ENCODE data around the gene BEND3.
A peak's percentile ranks its signal among the peaks of the same experiment; 100 is the strongest.

The BEND3 gene

DNA sequence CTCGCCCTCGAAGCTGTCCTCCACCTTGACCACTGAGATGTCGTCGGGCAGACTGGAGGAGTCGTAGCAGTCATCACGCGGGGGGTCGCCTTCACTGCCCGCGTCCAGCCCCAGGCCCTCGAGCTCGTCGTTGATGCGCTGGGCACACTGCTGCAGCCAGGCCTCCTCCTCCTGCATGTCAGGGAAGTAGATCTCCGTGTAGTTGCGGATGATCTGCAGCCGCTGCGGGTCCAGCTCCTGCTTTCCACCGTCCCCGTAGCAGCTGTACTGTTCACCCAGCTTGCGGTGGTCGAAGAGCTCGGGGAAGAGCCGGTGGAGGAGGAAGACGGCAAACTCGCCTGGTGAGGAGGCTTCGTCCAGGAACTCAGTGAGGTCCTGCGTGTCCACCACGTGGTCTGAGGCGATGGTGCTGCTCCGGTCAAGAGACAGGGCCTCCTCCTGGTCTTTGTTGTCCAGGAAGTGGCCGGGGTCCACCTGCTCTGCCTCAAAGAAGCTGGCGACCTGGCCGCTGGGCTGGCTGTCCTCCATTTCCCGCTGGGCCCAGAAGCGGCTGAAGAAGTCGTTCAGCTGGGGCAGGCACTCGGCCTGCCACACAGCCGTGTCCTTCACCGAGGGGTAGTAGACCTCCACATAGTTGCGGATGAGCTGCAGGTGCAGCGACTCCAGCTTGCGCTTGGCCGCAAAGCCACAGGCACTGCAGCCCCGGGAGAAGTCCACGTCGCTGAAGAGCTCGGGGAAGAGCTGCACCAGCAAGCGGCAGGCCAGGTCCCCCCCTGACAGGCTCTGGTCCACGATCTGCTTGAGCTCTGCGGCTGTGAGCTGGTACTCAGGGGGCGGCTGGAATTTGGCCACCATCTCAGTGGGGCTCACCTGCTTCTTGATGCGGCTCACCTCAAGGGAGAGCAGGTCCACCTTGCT, 45.4 kb downstream of the BEND3 start:
- peaks cover 17% of the 10 kb centered on the region for H3K4me1 Mint-ChIP-seq
- no peaks in the 10 kb centered on the region for H3K9me3 Mint-ChIP-seq
- TF ChIP-seq, protein P1, sequence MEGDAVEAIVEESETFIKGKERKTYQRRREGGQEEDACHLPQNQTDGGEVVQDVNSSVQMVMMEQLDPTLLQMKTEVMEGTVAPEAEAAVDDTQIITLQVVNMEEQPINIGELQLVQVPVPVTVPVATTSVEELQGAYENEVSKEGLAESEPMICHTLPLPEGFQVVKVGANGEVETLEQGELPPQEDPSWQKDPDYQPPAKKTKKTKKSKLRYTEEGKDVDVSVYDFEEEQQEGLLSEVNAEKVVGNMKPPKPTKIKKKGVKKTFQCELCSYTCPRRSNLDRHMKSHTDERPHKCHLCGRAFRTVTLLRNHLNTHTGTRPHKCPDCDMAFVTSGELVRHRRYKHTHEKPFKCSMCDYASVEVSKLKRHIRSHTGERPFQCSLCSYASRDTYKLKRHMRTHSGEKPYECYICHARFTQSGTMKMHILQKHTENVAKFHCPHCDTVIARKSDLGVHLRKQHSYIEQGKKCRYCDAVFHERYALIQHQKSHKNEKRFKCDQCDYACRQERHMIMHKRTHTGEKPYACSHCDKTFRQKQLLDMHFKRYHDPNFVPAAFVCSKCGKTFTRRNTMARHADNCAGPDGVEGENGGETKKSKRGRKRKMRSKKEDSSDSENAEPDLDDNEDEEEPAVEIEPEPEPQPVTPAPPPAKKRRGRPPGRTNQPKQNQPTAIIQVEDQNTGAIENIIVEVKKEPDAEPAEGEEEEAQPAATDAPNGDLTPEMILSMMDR (IDR thresholded peaks at IDR 0.05; ENCODE audit: unreplicated experiment in 3 of 3): no peak
- no peak overlapping the region for H3K27ac Mint-ChIP-seq
- H3K4me3 Mint-ChIP-seq: no peak overlapping the region
- no peaks in the 10 kb centered on the region for H3K27me3 Mint-ChIP-seq (ENCODE audit: low read depth)
- H3K36me3 Mint-ChIP-seq (ENCODE audit: low read depth): peaks cover 35% of the 10 kb centered on the region

DNA sequence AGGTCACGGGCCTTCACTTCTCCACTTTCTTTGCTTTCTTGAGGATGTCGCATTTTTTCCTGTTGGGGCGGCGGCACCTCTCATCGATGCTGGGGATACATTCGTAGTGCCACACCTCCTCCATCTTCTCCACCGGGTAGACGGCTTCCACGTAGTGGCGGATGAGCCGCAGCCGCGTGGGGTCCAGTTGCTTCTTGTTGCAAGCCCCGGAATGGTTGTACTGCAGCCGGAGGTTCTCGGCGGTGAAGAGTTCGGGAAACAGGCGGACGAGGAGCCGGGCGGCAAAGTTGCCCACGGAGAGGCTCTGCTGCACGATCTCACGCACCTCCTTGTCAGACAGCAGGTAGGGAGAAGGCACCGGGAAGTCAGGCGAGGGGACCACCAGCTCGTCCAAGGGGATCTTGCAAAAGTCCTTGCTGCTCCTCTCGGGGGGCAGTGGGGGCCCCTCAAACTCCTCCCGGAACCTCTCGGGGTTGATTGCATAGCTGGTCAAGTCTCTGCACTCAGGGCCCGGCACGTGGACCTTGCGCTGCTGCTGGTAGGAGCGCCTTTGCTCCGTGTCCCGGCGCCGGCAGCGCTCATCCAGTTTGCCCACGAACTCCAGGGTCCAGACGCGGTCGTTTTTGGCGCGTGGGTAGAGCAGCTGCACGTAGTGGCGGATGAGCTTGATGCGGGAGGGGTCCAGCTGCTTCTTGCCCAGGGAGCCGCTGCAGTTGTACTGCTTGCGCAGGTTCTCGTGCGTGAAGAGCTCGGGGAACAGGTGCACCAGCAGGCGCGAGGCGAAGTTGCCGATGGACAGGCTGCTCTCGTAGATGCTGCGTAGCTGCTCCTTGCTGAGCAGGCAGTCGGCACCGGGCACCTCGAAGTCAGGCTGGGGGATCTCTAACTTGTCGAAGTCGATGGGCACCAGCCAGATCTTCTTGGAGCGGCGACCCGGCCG, 46.4 kb downstream of the BEND3 start:
- H3K4me1 Mint-ChIP-seq: peaks cover 23% of the 10 kb centered on the region
- no peak overlapping the region for H3K4me3 Mint-ChIP-seq
- peaks cover 35% of the 10 kb centered on the region for H3K36me3 Mint-ChIP-seq (ENCODE audit: low read depth)
- no peaks in the 10 kb centered on the region for H3K9me3 Mint-ChIP-seq
- H3K27me3 Mint-ChIP-seq (ENCODE audit: low read depth): no peaks in the 10 kb centered on the region
- TF ChIP-seq, protein P1 (IDR thresholded peaks at IDR 0.05; ENCODE audit: unreplicated experiment in 3 of 3): no peak
- no peak overlapping the region for H3K27ac Mint-ChIP-seq

DNA sequence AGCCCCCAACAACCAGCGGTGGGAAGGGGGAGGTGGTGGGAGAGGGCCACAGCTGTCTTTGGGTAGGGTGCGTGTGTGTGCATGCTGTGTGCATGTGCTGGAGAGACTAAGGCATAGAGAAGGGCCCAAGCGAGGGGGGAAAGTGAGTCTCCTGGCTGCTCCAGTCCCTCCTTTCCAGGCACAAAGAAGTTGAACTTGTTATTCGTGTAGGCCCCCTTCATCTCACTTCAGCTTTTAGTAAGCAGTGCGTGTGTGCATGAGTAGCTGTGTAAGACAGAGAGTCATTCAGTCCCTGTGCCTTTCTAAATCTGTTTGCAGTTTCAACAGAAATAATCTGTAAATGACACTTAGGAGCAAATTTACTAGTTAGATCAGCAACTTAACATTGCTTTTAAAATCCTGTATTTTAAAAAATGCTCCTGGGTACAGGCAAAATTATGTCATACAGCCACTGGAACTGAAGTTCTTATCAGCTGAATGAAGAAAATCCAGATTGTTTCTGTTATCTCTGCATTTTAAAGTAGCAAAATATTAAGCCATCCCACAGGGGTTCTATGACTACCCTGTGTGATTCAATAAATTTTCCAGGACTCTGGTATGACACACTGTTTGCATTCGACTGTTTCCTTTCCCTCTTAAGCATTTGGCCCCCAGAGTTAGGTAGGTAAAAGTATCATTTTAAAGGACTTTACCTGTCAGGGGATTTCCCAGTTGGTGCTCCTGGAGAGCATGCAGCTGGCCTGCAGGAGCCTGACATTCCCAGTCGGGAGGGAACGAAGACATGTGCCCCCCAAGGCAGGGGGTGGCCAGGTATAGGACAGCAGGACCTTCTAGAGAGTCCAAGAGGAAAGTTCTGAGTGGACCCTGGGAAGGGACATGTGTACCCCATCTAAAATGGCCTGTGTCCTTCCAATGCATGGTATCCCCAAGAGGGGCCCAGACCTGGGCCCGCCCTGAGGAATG, 48.3 kb downstream of the BEND3 start:
- Mint-ChIP-seq H3K4me1 (peaks cover 23% of the 10 kb centered on the region), H3K4me3 (no peak overlapping the region), H3K9me3 (no peaks in the 10 kb centered on the region), H3K27me3 (ENCODE audit: low read depth) (no peaks in the 10 kb centered on the region), H3K27ac (peak overlapping the region in 2 of 3 experiments; percentile 42 to 67), H3K36me3 (ENCODE audit: low read depth) (peaks cover 34% of the 10 kb centered on the region)
- TF ChIP-seq, protein P1 (IDR thresholded peaks at IDR 0.05; ENCODE audit: unreplicated experiment in 3 of 3): no peak

DNA sequence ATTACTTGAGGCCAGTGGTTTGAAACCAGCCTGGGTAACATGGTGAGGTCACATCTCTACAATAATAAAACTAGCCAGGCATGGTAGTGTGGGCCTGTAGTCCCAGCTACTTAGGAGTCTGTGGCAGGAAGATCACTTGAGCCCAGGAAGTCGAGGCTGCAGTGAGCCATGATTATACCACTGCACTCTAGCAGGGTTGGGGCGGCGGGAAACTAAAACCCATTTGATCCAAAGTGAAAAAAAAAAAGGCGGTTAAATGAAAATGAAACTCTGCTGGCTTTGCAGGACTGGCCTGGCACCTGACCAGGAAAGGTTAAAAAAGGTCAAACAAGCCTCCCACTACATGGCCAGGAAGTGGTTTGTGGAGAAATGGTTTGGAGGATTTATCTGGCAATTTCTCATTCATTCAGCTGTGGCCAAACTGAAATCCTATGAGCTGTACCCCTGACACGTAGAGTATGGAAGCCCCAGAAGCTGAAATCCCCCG, 50.7 kb downstream of the BEND3 start:
- TF ChIP-seq, protein P1 (IDR thresholded peaks at IDR 0.05; ENCODE audit: unreplicated experiment in 3 of 3): no peak
- Mint-ChIP-seq H3K4me3 (peak overlapping the region in 1 of 3 experiments; percentile 28), H3K27ac (peak overlapping the region; percentile 75 to 87 (median 81)), H3K36me3 (ENCODE audit: low read depth) (peaks cover 21% of the 10 kb centered on the region), H3K9me3 (no peaks in the 10 kb centered on the region), H3K27me3 (ENCODE audit: low read depth) (peaks cover 7% of the 10 kb centered on the region), H3K4me1 (peaks cover 28% of the 10 kb centered on the region)

DNA sequence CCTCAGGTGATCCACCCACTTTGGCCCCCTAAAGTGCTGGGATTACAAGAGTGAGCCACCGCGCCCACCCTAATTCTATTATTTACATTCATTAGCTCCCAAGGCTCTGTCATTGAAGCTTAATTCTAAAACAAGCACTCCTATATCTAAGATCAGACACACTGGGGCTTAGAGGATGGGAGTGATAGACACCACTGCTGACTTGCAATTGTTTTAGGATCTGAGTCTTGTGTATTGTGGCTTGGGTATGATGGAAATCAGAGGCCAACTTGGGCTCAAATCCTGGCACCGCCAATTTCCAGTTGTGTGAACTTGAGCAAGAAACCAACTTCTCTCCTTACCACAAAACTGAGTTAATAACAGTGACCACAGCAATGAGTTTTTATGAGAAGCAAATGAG, 52.6 kb downstream of the BEND3 start:
- Mint-ChIP-seq H3K9me3 (no peaks in the 10 kb centered on the region), H3K36me3 (ENCODE audit: low read depth) (peaks cover 8% of the 10 kb centered on the region), H3K4me1 (peaks cover 28% of the 10 kb centered on the region), H3K27ac (no peak overlapping the region), H3K27me3 (ENCODE audit: low read depth) (peaks cover 7% of the 10 kb centered on the region), H3K4me3 (no peak overlapping the region)
- TF ChIP-seq, protein P1 (IDR thresholded peaks at IDR 0.05; ENCODE audit: unreplicated experiment in 3 of 3): no peak

Measured in nephron (organoid).